Natural killer cell (primary cell): ENCODE data around the gene GINM1. TPM values are rescaled to one million over a fixed set of nuclear protein-coding genes. Genes with fewer than 3 reads are reported as not detected.
A peak's percentile ranks its signal among the peaks of the same experiment; 100 is the strongest.

Experiments
- ATAC-seq, 3 donors: fragments of 150-1000 bp in 2 of 3; fragments of 200-7000 bp in 1 of 3; cut with Tn5 transposase; 1 replicate in 1 of 3; 2 replicates in 2 of 3; pipeline ENCODE4 v1.10.0; 2021; ENCODE audit warnings: mild to moderate bottlenecking in 2 of 3, moderate library complexity in 2 of 3
- DNase-seq, 2 donors: peaks; one replicate each; pipeline versions ENCODE4 v3.0.0 to v3.0.0-alpha.2; 2013 to 2021; ENCODE audit warnings: mixed read lengths in 1 of 2
- H3K27ac ChIP-seq: one replicate; pipeline ENCODE4 v1.5.1; 2013; ENCODE audit warnings: mild to moderate bottlenecking, low read length
- H3K27me3 ChIP-seq: one replicate; pipeline ENCODE4 v1.6.1; 2013; ENCODE audit warnings: low read length; ENCODE audit not compliant: control insufficient read depth, insufficient read depth
- H3K36me3 ChIP-seq: one replicate; pipeline ENCODE4 v1.6.1; 2013; ENCODE audit warnings: low read length; ENCODE audit not compliant: control insufficient read depth, insufficient read depth
- H3K4me1 ChIP-seq: one replicate; pipeline ENCODE4 v1.6.1; 2013; ENCODE audit warnings: low read length; ENCODE audit not compliant: control insufficient read depth, insufficient read depth
- H3K4me3 ChIP-seq: one replicate; pipeline ENCODE4 v1.5.1; 2013; ENCODE audit warnings: low read length
- H3K9me3 ChIP-seq: one replicate; pipeline ENCODE4 v1.6.1; 2013; ENCODE audit warnings: low read length; ENCODE audit not compliant: control insufficient read depth, insufficient read depth
- H3K27ac Mint-ChIP-seq, 2 donors: one replicate each; pipeline ENCODE4 v1.8.0; 2022; ENCODE audit warnings: mild to moderate bottlenecking in 2 of 2, mixed read lengths in 2 of 2, moderate library complexity in 1 of 2
- H3K27me3 Mint-ChIP-seq, 2 donors: one replicate each; pipeline ENCODE4 v1.8.0; 2022; ENCODE audit warnings: low read depth in 2 of 2, mixed read lengths in 2 of 2
- H3K36me3 Mint-ChIP-seq: one replicate; pipeline ENCODE4 v1.8.0; 2022; ENCODE audit warnings: mixed read lengths
- H3K4me1 Mint-ChIP-seq, 2 donors: one replicate each; pipeline ENCODE4 v1.8.0; 2022; ENCODE audit warnings: mixed read lengths in 2 of 2
- H3K4me3 Mint-ChIP-seq: one replicate; pipeline ENCODE4 v1.8.0; 2022; ENCODE audit warnings: mild to moderate bottlenecking, moderate library complexity, mixed read lengths
- H3K9me3 Mint-ChIP-seq, 2 donors: one replicate each; pipeline ENCODE4 v1.8.0; 2022; ENCODE audit warnings: mixed read lengths in 2 of 2
- WGBS: methylation state at CpG from one replicate; pipeline ENCODE4 v1.1.7; 2013; ENCODE audit warnings: missing lambda C conversion rate; ENCODE audit not compliant: insufficient coverage; 5-methylcytosine and 5-hydroxymethylcytosine counted together
- intact Hi-C: fragments of 100-400 bp; cut with micrococcal nuclease; formaldehyde crosslinking; loops from one replicate; pipeline ENCODE4 v1.14.2; 2022
- total RNA-seq, 4 donors: library from RNA; stranded (reverse); fragments of 120-200 nt in 1 of 4; gene quantifications; one replicate each; pipeline versions ENCODE4 v1.2.3 to v1.2.4, GENCODE V29; 2013 to 2022
- TF ChIP-seq, protein P1 (sequence below): fragments of 200-600 bp; IDR thresholded peaks from one replicate; pipeline ENCODE4 v1.8.0; 2022; ENCODE audit warnings: antibody characterized with exemption

The GINM1 gene
- total RNA-seq, 3 donors from 2014 or later (not counting 1 experiment from before 2014, with no cell fraction given), result 19.0 to 25.9 (median 21.6) TPM

DNA sequence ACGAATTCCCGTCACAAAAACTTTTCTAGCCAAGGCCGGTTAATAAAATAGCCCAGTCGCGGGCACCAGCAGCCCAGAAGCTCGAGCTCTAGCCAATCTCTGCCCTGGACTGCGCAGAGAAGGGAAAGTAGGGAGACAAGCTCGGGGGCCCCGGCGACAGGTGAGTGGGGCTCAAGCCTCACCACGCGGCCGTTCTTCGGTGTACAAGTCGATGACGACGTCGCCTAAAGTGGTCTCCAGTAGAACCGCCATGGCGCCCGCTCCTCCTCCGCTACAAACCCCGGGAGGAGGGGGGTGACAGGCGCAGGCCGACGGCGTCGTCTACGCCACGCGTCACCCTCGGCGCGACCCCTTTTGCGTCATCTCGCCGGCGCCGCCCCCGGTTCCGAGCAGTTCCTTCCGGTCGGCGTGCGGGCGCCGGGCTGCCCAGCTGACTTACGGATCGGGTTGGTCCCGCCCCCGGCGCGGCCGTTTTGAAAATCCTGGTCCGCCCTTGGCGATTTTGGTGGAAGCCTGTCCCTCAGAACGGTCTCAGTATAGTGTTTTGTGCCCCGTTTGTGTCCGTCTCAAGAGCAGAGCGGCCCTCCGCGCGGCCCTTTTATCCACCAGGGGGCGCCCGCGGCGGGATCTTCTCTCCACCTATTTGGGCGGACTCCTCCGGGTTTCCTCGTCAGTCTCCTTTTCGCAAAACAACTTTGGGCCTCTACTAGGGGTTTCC is 20.3 kb upstream of the GINM1 start, which contains the start of gene PPIL4:
Gene PPIL4 (minus strand): TSS at position 290 of the 718 bp plus-strand sequence. CDS start 38 bp downstream, at position 252.
- Mint-ChIP-seq H3K4me3 (peak within 1 kb of the TSS; percentile 97), H3K27ac (peak within 1 kb of the TSS; percentile 91 to 96), H3K4me1 (peaks cover 41 to 42% of the 10 kb centered on the region in 2 donors)

DNA sequence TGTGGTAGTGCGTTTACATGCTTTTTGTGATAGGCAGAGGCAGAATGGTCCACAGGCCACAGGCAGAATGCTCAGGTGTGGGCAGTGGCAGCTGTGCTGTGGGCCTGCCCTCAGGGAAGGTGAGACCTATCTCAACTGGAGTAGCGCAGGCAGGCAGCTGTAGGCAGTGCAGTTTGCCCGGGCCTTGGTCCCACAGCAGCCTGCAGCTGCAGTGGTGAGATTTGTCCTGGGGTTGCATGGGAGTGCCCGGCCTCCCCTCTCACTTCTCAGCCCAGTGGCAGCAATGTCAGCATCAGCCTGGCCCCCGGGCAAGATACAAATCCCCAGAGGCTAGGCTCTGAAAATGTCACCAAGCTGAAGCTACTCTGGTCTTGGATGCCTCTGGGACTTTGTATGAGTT is 14.3 kb upstream of the GINM1 start:
- Histone ChIP-seq H3K27ac (no peak overlapping the region), H3K4me1 (no peaks in the 10 kb centered on the region), H3K9me3 (no peaks in the 10 kb centered on the region), H3K36me3 (no peaks in the 10 kb centered on the region), H3K4me3 (no peak overlapping the region), H3K27me3 (no peaks in the 10 kb centered on the region)
- TF ChIP-seq, protein P1, sequence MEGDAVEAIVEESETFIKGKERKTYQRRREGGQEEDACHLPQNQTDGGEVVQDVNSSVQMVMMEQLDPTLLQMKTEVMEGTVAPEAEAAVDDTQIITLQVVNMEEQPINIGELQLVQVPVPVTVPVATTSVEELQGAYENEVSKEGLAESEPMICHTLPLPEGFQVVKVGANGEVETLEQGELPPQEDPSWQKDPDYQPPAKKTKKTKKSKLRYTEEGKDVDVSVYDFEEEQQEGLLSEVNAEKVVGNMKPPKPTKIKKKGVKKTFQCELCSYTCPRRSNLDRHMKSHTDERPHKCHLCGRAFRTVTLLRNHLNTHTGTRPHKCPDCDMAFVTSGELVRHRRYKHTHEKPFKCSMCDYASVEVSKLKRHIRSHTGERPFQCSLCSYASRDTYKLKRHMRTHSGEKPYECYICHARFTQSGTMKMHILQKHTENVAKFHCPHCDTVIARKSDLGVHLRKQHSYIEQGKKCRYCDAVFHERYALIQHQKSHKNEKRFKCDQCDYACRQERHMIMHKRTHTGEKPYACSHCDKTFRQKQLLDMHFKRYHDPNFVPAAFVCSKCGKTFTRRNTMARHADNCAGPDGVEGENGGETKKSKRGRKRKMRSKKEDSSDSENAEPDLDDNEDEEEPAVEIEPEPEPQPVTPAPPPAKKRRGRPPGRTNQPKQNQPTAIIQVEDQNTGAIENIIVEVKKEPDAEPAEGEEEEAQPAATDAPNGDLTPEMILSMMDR, result no peak
- WGBS, result 68% methylated on average over 5 of the region's 5 CpGs
- ATAC-seq (peak in 1 of 3 donors; percentile 14), DNase-seq (no peak)
- Mint-ChIP-seq H3K4me3 (no peak overlapping the region), H3K4me1 (peaks cover 5 to 6% of the 10 kb centered on the region in 2 donors), H3K9me3 (no peaks in the 10 kb centered on the region), H3K27ac (no peak overlapping the region), H3K36me3 (no peaks in the 10 kb centered on the region), H3K27me3 (peaks cover 23 to 29% of the 10 kb centered on the region in 2 donors)
- intact Hi-C loops, result no loop called here

More for the DNA sequence above, 20.3 kb upstream of the GINM1 start, which contains the start of gene PPIL4:
- Mint-ChIP-seq H3K36me3 (no peaks in the 10 kb centered on the region), H3K27me3 (no peaks in the 10 kb centered on the region), H3K9me3 (no peaks in the 10 kb centered on the region)
- no peaks in the 10 kb centered on the region for H3K27me3 ChIP-seq
- under 1% methylated on average over 71 of the region's 71 CpGs for WGBS
- TF ChIP-seq, protein P1, result peak; percentile 95
- peak; percentile 89 to 97 (median 91) for ATAC-seq
- H3K27ac ChIP-seq, result peak within 1 kb of the TSS; percentile 99
- peaks cover 2% of the 10 kb centered on the region for H3K36me3 ChIP-seq
- peaks cover 15% of the 10 kb centered on the region for H3K4me1 ChIP-seq
- intact Hi-C loops, result loop anchor here (2.0 to 5.0 kb wide), 2 partner anchors 19 to 201 kb away; partner anchors contain the start of genes NUP43 and PCMT1
- peak; percentile 98 to 99 for DNase-seq
- no peaks in the 10 kb centered on the region for H3K9me3 ChIP-seq
- peak within 1 kb of the TSS; percentile 99 for H3K4me3 ChIP-seq

DNA sequence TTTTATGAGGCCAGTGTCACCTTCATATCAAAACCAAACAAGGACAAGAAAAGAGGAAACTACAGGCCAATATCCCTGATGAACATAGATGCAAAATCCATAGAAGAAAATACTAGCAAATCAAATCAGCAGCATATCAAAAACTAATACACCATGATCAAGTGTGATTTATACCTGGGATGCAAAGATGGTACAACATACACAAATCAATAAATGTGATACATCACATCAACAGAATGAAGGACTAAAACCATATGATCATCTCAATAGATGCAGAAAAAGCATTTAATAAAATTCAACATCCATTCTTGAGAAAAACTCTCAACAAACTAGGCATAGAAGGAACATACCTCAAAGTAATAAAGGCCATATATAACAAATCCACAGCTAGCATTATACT is 8.1 kb upstream of the GINM1 start:
- no peak overlapping the region for H3K27ac ChIP-seq
- intact Hi-C loops, result no loop called here
- no peaks in the 10 kb centered on the region for H3K4me1 Mint-ChIP-seq
- H3K27me3 Mint-ChIP-seq, result peaks cover 38 to 54% of the 10 kb centered on the region in 2 donors
- H3K9me3 Mint-ChIP-seq, result no peaks in the 10 kb centered on the region
- H3K27ac Mint-ChIP-seq, result no peak overlapping the region
- ATAC-seq (no peak), DNase-seq (no peak)
- H3K4me3 ChIP-seq, result no peak overlapping the region
- H3K4me3 Mint-ChIP-seq, result no peak overlapping the region
- H3K4me1 ChIP-seq, result no peaks in the 10 kb centered on the region
- H3K27me3 ChIP-seq, result no peaks in the 10 kb centered on the region
- H3K9me3 ChIP-seq, result no peaks in the 10 kb centered on the region
- no peaks in the 10 kb centered on the region for H3K36me3 ChIP-seq
- TF ChIP-seq, protein P1, result no peak
- H3K36me3 Mint-ChIP-seq, result no peaks in the 10 kb centered on the region
